ENCODE results near the gene SLC10A7.

The SLC10A7 gene

DNA sequence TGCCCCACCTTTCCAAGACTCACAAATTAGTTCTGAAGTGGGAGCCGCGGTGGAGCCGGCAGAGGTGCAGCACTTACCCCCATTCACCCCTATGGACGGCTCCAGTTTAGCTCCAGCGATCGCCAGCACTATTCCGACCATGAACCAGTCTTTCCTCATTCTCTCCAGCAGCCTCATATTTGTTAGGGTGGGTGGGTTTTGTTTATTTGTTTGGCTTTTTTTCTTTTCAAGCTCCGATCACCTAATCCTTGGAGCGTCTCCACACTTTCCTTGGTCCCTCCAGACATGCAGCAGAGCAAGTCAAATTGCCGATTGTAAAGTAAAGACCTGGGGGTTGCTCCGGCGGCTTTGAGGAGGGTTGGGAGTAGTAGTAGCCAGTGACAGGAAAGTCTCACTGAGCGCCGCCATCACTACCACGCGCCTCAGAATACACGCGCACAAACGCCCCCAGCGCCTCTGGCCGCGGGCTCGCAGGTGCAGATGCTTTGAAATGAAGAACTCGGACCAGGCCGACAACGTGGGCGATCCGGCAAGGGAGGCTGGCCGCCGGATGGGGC lies at the start of gene SLC10A7:
Gene SLC10A7, minus strand, starts transcription at position 400 of the 557 bp plus-strand sequence. Its CDS starts 223 bp downstream, at position 177.
- peak; percentile 70 for DNase-seq (ENCODE audit: low spot score)

- no peak for DNase-seq (ENCODE audit: low spot score)
Measured at GRCh38 chr4:146567396-146567795, 45.7 kb upstream of the SLC10A7 start.

DNA sequence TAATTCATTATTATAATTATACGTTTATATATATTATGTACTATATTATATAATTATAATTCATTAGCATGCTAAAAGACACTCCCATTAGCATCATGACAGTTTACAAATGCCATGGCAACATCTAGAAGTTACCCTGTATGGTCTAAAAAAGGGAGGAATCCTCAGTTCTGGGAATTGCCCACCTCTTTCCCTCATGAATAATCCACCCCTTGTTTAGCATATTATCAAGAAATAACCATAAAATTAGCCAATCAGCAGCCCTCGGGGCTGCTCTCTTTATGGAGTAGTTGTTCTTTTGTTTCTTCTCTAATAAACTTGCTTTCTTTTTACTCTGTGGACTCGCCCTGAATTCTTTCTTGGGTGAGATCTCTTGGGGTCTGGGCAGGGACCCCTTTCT lies 42.8 kb upstream of the SLC10A7 start:
- DNase-seq (ENCODE audit: low spot score), result no peak

- no peak for DNase-seq (ENCODE audit: low spot score)
Measured at GRCh38 chr4:146550161-146550560, 28.4 kb upstream of the SLC10A7 start.

DNA sequence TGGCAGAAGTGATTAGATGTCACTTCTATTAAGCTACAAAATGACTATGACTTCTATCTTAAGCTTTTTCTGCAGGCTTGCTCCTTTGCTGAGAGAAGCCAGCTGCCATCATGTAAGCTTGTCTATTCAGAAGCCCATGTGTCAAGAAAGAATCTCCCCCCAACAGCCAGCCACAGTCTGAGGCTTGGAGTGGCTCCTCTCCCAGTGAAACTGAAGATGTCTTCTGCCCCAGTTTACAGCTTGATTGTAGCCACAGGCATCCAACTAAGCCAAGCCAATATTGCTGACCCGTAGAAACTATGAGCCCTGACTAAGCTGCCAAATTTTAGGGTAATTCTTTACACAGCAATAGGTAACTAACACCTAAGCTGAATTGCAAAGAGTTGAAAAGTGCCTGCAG lies 26.7 kb upstream of the SLC10A7 start:
- no peak for DNase-seq (ENCODE audit: low spot score)

DNA sequence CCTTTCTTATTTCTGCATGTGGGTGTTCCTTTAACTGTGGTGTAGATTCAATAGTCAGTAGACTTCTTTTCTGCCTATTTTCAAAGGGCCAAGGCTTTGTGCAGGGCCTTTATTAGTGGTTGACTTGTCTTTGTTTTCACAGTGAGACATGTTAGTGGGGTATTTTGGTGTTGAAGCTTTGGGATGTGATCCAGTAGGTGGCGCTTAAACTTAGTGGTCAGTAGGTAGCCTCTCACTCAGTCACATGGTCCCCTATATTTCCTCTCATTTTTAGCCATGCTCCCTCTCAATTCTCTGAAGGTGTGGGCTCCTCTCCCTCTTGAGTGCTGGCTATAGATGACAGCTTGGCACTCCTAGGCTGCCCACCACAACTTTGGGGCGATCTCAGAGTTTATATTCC lies 23.4 kb upstream of the SLC10A7 start:
- DNase-seq (ENCODE audit: low spot score), result no peak

DNA sequence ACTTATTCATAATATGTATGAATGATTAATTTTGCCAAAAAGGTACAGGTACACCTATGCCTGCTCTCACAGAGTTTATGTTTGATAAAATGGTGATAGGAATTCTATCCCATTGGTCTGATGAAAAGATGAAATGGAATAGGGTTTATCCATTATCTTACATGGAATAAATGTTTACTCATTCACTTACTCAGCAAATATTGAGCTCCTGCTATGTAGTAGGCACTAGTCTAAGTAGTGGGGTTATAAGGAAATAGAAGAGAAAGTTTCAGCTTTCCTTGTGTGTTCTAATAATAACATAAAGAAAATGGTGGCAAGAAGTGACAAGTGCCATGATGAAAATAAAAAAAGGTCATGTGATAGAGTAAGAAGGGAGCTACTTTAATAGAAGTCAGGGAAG lies 12.4 kb upstream of the SLC10A7 start:
- no peak for DNase-seq (ENCODE audit: low spot score)

DNA sequence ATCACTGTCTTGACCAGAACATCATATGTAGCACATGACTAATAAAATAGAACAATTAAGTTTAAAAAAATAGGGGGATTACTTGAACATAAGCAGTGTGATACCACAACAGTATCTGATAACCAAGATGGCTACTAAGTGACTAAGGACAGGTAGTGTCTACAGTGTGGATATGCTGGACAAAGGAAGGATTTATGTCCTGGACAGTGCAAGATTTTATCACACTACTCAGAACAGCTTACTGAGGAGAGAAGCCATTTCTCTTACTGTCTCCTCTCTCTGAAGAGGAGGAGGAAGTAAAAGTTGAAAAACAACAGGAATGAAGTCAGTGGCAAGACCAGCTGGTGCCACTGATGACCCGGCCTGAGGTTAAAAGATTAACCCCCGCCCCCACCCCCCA lies 4.0 kb upstream of the SLC10A7 start:
- DNase-seq (ENCODE audit: low spot score), result no peak

DNA sequence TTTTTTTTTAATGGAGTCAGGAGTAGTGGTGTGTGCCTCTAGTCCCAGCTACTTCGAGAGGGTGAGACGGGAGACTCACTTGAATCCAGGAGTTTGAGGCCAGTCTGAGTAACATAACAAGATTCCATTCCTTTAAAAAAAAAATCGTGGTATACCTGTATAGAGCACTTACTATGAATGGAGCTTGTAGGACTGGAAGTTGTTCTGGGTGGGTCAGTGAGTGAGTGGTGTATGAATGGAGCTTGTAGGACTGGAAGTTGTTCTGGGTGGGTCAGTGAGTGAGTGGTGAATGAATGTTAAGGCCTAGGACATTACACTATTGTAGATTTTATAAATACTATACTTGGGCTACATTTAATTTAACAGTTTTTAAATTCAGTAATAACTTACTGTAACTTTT lies 2.9 kb upstream of the SLC10A7 start:
- DNase-seq (ENCODE audit: low spot score), result no peak

DNA sequence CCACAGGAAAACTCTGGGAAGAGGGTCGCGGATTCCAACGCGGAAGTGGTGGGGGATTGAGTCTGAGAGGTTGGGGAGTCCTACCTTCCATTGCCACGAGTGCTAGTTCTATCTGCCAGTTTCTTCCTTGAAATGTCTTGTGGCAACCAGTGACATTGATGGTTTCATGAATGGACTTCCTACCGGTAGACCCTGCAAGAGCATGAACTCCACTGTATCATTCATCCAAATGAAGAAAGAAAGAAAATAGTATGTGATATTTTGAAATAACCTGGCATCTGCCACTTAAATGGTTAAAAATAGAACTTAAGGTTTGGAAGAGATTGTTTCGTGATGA lies 1.1 kb upstream of the SLC10A7 start:
- peak; percentile 14 for DNase-seq (ENCODE audit: low spot score)

DNA sequence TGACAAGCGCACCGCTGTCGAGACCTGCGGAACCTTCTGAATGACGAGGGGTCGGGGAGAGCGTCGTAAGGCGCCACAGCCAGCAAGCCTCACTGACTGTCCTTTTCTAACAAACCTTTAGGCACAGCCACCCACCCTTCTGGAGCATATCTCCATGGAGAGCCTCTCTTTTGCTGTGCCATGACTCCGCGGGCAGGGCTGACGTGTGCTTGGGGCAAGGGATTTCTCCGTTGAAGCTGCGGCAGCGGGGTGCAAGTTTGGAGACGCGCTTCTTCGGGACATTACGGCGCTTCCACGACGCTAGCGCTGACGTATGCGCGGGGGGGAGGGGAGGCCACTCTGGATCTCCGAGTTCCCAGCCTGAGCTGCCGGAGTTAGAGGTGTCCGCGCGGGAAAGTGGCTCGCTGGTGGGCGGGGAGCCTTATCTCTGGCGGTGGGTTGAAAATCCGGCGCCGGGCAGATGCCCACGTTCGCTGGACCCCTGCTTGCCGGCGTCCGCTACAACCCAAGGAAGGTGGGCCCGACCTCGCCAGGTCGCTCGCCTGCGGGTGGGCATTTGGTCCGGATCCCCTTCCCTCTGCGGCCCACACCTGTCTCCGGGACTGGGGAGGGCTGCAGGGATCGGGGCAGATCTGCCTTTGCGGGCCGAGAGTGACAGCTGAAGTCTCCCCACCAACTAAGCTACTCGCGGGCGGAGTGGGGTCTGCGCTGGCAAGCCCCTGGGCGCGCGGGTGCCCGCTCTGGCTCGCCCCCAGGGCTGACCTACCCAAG lies 543 bp upstream of the SLC10A7 start:
- peak; percentile 81 for DNase-seq (ENCODE audit: low spot score)

DNA sequence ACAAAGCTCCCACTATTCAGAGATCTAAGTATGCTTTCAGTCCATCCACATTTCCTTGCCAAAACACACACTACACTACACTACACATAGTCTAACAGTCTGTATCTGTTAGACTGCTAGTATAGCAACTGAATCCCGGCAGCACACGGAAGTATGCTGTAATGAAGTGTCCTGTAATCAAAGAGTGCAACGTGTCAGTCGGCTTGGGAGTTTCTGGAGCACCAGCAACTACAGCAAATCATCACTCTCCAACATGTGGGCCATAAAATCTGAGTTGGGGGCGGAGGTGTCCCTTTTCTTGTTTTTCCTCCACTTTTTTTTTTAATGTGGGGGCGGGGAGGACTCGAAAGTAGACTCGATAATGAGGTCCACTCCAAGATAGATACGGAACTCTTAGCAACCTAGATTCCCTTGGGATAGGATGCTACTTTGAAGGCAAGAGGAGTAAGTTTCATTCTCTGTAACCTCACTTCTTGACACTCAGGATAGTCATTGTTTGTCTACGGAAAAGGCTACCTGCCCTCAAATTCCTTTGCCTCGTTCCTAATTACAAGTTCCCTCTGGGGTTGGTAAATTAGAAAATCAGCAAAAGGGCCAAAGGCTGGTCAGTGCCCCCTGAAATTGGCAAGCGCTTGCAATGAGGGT lies 722 bp downstream of the SLC10A7 start:
- DNase-seq (ENCODE audit: low spot score), result peak; percentile 31

GRCh38 chr4:146514651-146515357 lies 6.9 kb downstream of the SLC10A7 start:
- DNase-seq (ENCODE audit: low spot score), result no peak

- DNase-seq (ENCODE audit: low spot score), result no peak
Measured at GRCh38 chr4:146513548-146513947, 8.2 kb downstream of the SLC10A7 start.

- no peak for DNase-seq (ENCODE audit: low spot score)
Measured at GRCh38 chr4:146511381-146511780, 10.4 kb downstream of the SLC10A7 start.

DNA sequence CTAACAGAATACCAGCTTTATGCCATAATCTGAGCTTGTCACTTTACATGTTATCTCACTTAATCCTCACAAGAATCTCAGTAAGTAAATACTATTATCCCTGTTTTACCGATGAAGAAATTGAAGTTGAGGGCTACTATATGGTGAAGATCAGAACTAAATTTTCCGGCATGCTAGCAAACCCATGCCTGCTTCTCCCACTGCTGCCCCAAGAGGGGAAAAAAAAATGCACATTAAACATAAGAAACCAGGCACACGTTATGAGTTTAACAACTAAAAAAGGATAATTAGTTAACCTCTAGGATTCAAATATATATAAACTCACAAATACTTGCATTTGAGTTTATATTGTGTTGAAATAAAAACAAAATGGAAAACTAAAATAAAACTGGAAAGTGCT lies 10.8 kb downstream of the SLC10A7 start:
- DNase-seq (ENCODE audit: low spot score), result no peak

DNA sequence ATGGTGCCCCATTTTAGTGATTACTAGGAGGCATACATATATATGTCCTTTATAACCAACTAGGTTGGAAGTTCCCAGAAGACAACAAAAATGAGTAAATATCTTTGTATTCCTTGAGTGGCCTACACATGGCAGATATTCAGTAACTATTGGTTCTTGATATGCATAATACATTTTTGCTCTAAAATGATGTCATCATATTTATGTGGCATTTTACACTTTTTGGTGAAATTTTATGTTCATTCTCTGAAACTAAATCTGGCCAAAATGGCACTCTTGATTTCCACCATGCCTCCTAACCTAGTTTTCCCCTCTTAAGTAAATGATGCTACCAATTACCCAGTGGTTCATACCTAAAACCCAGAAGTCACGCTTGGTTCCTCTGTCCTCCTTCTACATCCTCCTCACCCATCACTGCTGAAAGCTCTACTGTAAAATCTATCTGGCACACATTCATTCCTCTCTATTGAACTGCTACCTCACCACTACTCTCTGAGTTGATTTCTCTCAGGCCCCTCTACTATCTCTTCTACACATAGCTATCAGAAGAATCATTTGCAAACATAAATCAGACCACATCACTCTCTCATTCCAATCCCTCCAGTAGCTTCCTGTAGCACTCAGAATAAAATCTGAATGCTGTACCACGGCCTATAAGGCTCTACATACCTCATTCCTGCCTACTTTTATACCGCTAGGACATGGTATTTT lies 13.4 kb downstream of the SLC10A7 start:
- DNase-seq (ENCODE audit: low spot score), result no peak

GRCh38 chr4:146507632-146508031 lies 14.1 kb downstream of the SLC10A7 start:
- no peak for DNase-seq (ENCODE audit: low spot score)

DNA sequence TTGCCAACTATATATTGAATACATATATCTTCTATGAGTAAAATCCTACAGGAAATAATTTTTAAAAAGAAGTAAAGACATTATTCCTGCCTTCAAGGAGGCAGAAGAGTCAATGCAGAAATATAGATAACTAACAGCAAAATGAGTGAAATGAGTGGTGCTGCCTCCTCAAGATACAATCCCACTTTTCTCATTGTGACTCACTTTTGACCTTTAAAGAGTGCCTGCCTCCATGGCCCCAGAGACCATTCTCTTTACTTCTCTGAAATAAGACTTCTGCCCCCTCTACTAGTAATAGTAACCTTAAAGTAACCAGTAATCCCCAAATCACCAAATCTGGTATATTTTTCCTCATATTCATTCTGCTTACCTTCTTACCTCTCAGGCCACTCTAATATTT lies 15.5 kb downstream of the SLC10A7 start:
- no peak for DNase-seq (ENCODE audit: low spot score)

GRCh38 chr4:146500216-146500615 lies 21.5 kb downstream of the SLC10A7 start:
- DNase-seq (ENCODE audit: low spot score), result no peak

GRCh38 chr4:146498291-146498690 lies 23.4 kb downstream of the SLC10A7 start:
- no peak for DNase-seq (ENCODE audit: low spot score)

GRCh38 chr4:146495269-146495668 lies 26.5 kb downstream of the SLC10A7 start:
- DNase-seq (ENCODE audit: low spot score), result no peak

Measured in CD4-positive, alpha-beta T cell treated with Interleukin-2 at 100 ng/mL for 4 hours (primary cell).